SK-N-SH (cell line): ENCODE measurements around the gene UBE2E3. TPM values are rescaled to one million over a fixed set of nuclear protein-coding genes. Genes with fewer than 3 reads are reported as not detected.

ENCODE experiments used
- CTCF ChIA-PET: fragments of 300-600, 350-600 bp; formaldehyde crosslinking; extraction: SDS; loops from one replicate; lab custom pipeline; 2021; lab: Yijun Ruan, JAX
- POLR2A ChIA-PET: fragments of 350-600 bp; sonication (Branson Sonifier 250); formaldehyde crosslinking; extraction: SDS; loops from one replicate; lab custom pipeline; 2020; ENCODE audit warnings: antibody characterized with exemption, inconsistent platforms; lab: Yijun Ruan, JAX
- DNase-seq: peaks from one replicate; pipeline ENCODE4 v3.0.0; 2012
- H2AFZ ChIP-seq: fragments of 200-600 bp; sonication (generic); 2 replicates; pipeline ENCODE4 v1.8.1; 2016; ENCODE audit warnings: antibody characterized with exemption, mild to moderate bottlenecking, low read depth
- H3F3A ChIP-seq: fragments of 200-600 bp; sonication (generic); replicated peaks from 2 replicates; pipeline ENCODE3; 2016; ENCODE audit warnings: antibody characterized with exemption, mild to moderate bottlenecking; ENCODE audit not compliant: insufficient read depth
- H3K27ac ChIP-seq, 2 experiments: fragments of 200-500 bp in 1 of 2; fragments of 200-600 bp in 1 of 2; sonication (Bioruptor generic) in 1 of 2; sonication (generic), shearing (Covaris generic) in 1 of 2; 2 replicates each; pipeline versions ENCODE4 v1.5.1 to v1.6.1; 2014 to 2016; ENCODE audit warnings: low read depth in 2 of 2, inconsistent platforms in 1 of 2, low read length in 1 of 2, mild to moderate bottlenecking in 1 of 2, mixed read lengths in 1 of 2
- H3K27me3 ChIP-seq: fragments of 200-600 bp; sonication (generic), shearing (Covaris generic); 2 replicates; pipeline ENCODE4 v1.6.1; 2016; ENCODE audit warnings: mixed run types; ENCODE audit not compliant: insufficient read depth
- H3K36me3 ChIP-seq, 2 experiments: fragments of 200-500 bp in 1 of 2; fragments of 200-600 bp in 1 of 2; sonication (Bioruptor generic) in 1 of 2; sonication (generic) in 1 of 2; replicated peaks in 1 of 2; 2 replicates each; pipeline versions ENCODE3 to v1.5.1; 2014 to 2016; ENCODE audit warnings: low read length in 1 of 2, mild to moderate bottlenecking in 1 of 2; ENCODE audit not compliant: insufficient read depth in 2 of 2, control insufficient read depth in 1 of 2
- H3K4me1 ChIP-seq, 2 experiments: fragments of 200-500 bp in 1 of 2; fragments of 200-600 bp in 1 of 2; sonication (Bioruptor generic) in 1 of 2; sonication (generic), shearing (Covaris generic) in 1 of 2; 2 replicates each; pipeline versions ENCODE4 v1.5.1 to v1.6.1; 2014 to 2016; ENCODE audit warnings: low read depth in 1 of 2, low read length in 1 of 2, mixed run types in 1 of 2; ENCODE audit not compliant: insufficient read depth in 2 of 2, control insufficient read depth in 1 of 2
- H3K4me2 ChIP-seq: fragments of 200-600 bp; sonication (generic), shearing (Covaris generic); 2 replicates; pipeline ENCODE4 v1.6.1; 2017; ENCODE audit warnings: mixed run types
- H3K4me3 ChIP-seq, 2 experiments: fragments of 200-500 bp in 1 of 2; fragments of 200-600 bp in 1 of 2; sonication (Bioruptor generic) in 1 of 2; sonication (generic), shearing (Covaris generic) in 1 of 2; 2 replicates each; pipeline versions ENCODE4 v1.5.1 to v1.8.1; 2014 to 2016; ENCODE audit warnings: low read depth in 2 of 2, inconsistent platforms in 1 of 2, low read length in 1 of 2, mild to moderate bottlenecking in 1 of 2, mixed read lengths in 1 of 2, moderate library complexity in 1 of 2
- H3K79me2 ChIP-seq: fragments of 200-600 bp; sonication (generic); 2 replicates; pipeline ENCODE4 v1.8.1; 2017; ENCODE audit warnings: mild to moderate bottlenecking; ENCODE audit not compliant: insufficient read depth
- H3K9ac ChIP-seq: fragments of 200-600 bp; sonication (generic); 2 replicates; pipeline ENCODE4 v1.6.1; 2017; ENCODE audit warnings: mixed run types
- H3K9me2 ChIP-seq: fragments of 200-600 bp; sonication (generic); 2 replicates; pipeline ENCODE4 v1.6.1; 2017; ENCODE audit warnings: mixed run types
- H3K9me3 ChIP-seq: fragments of 200-600 bp; sonication (generic); 2 replicates; pipeline ENCODE4 v1.6.1; 2017; ENCODE audit warnings: mixed run types, mild to moderate bottlenecking, moderate library complexity
- H4K20me1 ChIP-seq: fragments of 200-600 bp; sonication (generic); 2 replicates; pipeline ENCODE4 v1.6.1; 2017; ENCODE audit warnings: mild to moderate bottlenecking, mixed run types; ENCODE audit not compliant: insufficient read depth
- ELF1 ChIP-seq: IDR thresholded peaks from 2 replicates; pipeline ENCODE4 v1.4.0; 2012
- EP300 ChIP-seq, 2 experiments: IDR thresholded peaks; 2 replicates each; pipeline versions ENCODE4 v1.4.0 to v1.6.1; 2012; ENCODE audit warnings: borderline replicate concordance in 1 of 2, low read depth in 1 of 2, low read length in 1 of 2
- EZH2phosphoT487 ChIP-seq: fragments of 200-600 bp; sonication (generic); IDR thresholded peaks from 2 replicates; pipeline ENCODE4 v1.6.1; 2017; ENCODE audit warnings: low read depth, mixed run types, mild to moderate bottlenecking, antibody characterized with exemption, moderate library complexity, borderline replicate concordance
- FOXJ3 ChIP-seq: sonication (generic); formaldehyde crosslinking; IDR thresholded peaks from 2 replicates; pipeline ENCODE4 v1.5.1; 2020; ENCODE audit warnings: mild to moderate bottlenecking, missing genetic modification reagents
- GABPA ChIP-seq: IDR thresholded peaks from 2 replicates; pipeline ENCODE4 v1.4.0; 2012; ENCODE audit warnings: low read depth, mild to moderate bottlenecking
- GATA2 ChIP-seq: sonication (generic); formaldehyde crosslinking; IDR thresholded peaks from 2 replicates; pipeline ENCODE4 v1.5.0; 2020; ENCODE audit warnings: mild to moderate bottlenecking, missing genetic modification reagents
- IRF3 ChIP-seq: fragments of 150-350 bp; IDR thresholded peaks from 2 replicates; pipeline ENCODE4 v1.6.1; 2016; ENCODE audit warnings: mild to moderate bottlenecking, low read depth, low read length
- JUND ChIP-seq: IDR thresholded peaks from 2 replicates; pipeline ENCODE4 v1.4.0; 2012
- MAX ChIP-seq: IDR thresholded peaks from 2 replicates; pipeline ENCODE4 v1.4.0; 2012; ENCODE audit warnings: low read depth
- MXI1 ChIP-seq: IDR thresholded peaks from 2 replicates; pipeline ENCODE4 v1.6.1; 2012; ENCODE audit warnings: mild to moderate bottlenecking, low read depth, low read length, improper control_type of control experiment
- NRF1 ChIP-seq: IDR thresholded peaks from 2 replicates; pipeline ENCODE4 v1.6.1; 2012; ENCODE audit warnings: low read depth, mild to moderate bottlenecking, low read length
- PBX3 ChIP-seq: IDR thresholded peaks from 2 replicates; pipeline ENCODE4; 2012
- POLR2AphosphoS5 ChIP-seq: IDR thresholded peaks from 2 replicates; pipeline ENCODE4 v1.6.1; 2012; ENCODE audit warnings: low read depth, low read length
- RAD21 ChIP-seq: IDR thresholded peaks from 2 replicates; pipeline ENCODE4 v1.6.1; 2012; ENCODE audit warnings: mild to moderate bottlenecking, low read length
- RFX5 ChIP-seq: IDR thresholded peaks from 2 replicates; pipeline ENCODE4 v1.6.1; 2012; ENCODE audit warnings: mild to moderate bottlenecking, improper control_type of control experiment, low read length
- SIN3A ChIP-seq: IDR thresholded peaks from 2 replicates; pipeline ENCODE4 v1.6.1; 2012; ENCODE audit warnings: low read depth, mild to moderate bottlenecking, low read length, moderate library complexity, borderline replicate concordance
- SMC3 ChIP-seq: IDR thresholded peaks from 2 replicates; pipeline ENCODE4 v1.6.1; 2012; ENCODE audit warnings: low read depth, low read length, improper control_type of control experiment
- TAF1 ChIP-seq: IDR thresholded peaks from 2 replicates; pipeline ENCODE4 v1.6.1; 2012; ENCODE audit warnings: low read depth, mild to moderate bottlenecking, low read length, moderate library complexity, borderline replicate concordance
- TCF12 ChIP-seq: IDR thresholded peaks from 2 replicates; pipeline ENCODE4 v1.4.0; 2012
- WGBS: methylation state at CpG from one replicate; pipeline ENCODE4 v1.1.6; 2017; ENCODE audit warnings: low lambda C conversion rate; 5-methylcytosine and 5-hydroxymethylcytosine counted together
- polyA plus RNA-seq, 3 experiments: library from polyadenylated mRNA; depleted of rRNA; stranded (reverse); fragments of >200 nt; gene quantifications; 2 replicates each; pipeline ENCODE4 v1.2.3, GENCODE V29; 2012

UBE2E3 gene
- polyA plus RNA-seq, 1 of the 3 experiments (the other 2 are of a cell fraction): 62.9 TPM

- TF ChIP-seq SIN3A (no peak), GABPA (no peak), TCF12 (no peak), MXI1 (no peak), IRF3 (no peak), PBX3 (no peak), RFX5 (no peak; the same call in 1 of the 2 replicates), RAD21 (peak; percentile 59), NRF1 (no peak), SMC3 (peak; percentile 54), TAF1 (no peak)
Observed at GRCh38 chr2:180980106-180980942, at the start of gene UBE2E3 (continued).

- Histone ChIP-seq H3K9me2 (0 out of 2 replicates have a peak, but pooled peaks cover 4% of the 10 kb centered on the region), H3K27ac (no peak overlapping the region), H3K9me3 (no peaks in the 10 kb centered on the region), H3K4me3 (no peak overlapping the region), H4K20me1 (no peaks in the 10 kb centered on the region), H3K4me2 (no peak overlapping the region), H3K4me1 (no peaks in the 10 kb centered on the region; a peak in 1 of 4 replicates), H2AFZ (no peak overlapping the region), H3K9ac (no peak overlapping the region), H3K27me3 (no peaks in the 10 kb centered on the region), H3K79me2 (no peaks in the 10 kb centered on the region), H3K36me3 (no peaks in the 10 kb centered on the region), H3F3A (no peaks in the 10 kb centered on the region)
- ChIA-PET POLR2A (no interaction called here), CTCF (no interaction called here)
- no peak for DNase-seq
- TF ChIP-seq FOXJ3 (CRISPR knock-in tag): no peak
- TF ChIP-seq ELF1: no peak
- TF ChIP-seq RAD21: no peak
- TF ChIP-seq JUND: no peak
Observed at GRCh38 chr2:180931841-180932240, 48.6 kb upstream of the UBE2E3 start.

GRCh38 chr2:180933332-180933731, 47.1 kb upstream of the UBE2E3 start:
- ChIA-PET CTCF (interaction anchor here (1.0 kb wide), 1 partner anchor 16 kb away, joined by 3 read pairs; no protein-coding TSS in a partner anchor), POLR2A (no interaction called here)
- H3K4me3 ChIP-seq: no peak overlapping the region
- 83% methylated on average over 1 of the region's 1 CpG for WGBS
- no peaks in the 10 kb centered on the region; a peak in 1 of 4 replicates for H3K4me1 ChIP-seq
- no peak overlapping the region for H2AFZ ChIP-seq
- H4K20me1 ChIP-seq: no peaks in the 10 kb centered on the region
- H3K9me2 ChIP-seq: 0 out of 2 replicates have a peak, but pooled peaks cover 4% of the 10 kb centered on the region
- H3F3A ChIP-seq: no peaks in the 10 kb centered on the region
- H3K4me2 ChIP-seq: no peak overlapping the region
- no peaks in the 10 kb centered on the region for H3K27me3 ChIP-seq
- no peak overlapping the region for H3K9ac ChIP-seq
- H3K79me2 ChIP-seq: no peaks in the 10 kb centered on the region
- TF ChIP-seq MXI1 (no peak), GABPA (no peak), SIN3A (no peak), FOXJ3 (CRISPR knock-in tag) (no peak), RAD21 (no peak), GATA2 (CRISPR knock-in tag) (no peak), POLR2AphosphoS5 (no peak), MAX (no peak), EZH2phosphoT487 (no peak), EP300 (IDR thresholded peaks at IDR 0.05; ENCODE audit: borderline replicate concordance in 1 of 2, low read depth in 1 of 2, low read length in 1 of 2) (no peak)
- no peaks in the 10 kb centered on the region for H3K9me3 ChIP-seq
- H3K36me3 ChIP-seq: no peaks in the 10 kb centered on the region
- no peak overlapping the region for H3K27ac ChIP-seq
- no peak for DNase-seq
